ENCODE measurements around the gene PTPRG.

The PTPRG gene

DNA sequence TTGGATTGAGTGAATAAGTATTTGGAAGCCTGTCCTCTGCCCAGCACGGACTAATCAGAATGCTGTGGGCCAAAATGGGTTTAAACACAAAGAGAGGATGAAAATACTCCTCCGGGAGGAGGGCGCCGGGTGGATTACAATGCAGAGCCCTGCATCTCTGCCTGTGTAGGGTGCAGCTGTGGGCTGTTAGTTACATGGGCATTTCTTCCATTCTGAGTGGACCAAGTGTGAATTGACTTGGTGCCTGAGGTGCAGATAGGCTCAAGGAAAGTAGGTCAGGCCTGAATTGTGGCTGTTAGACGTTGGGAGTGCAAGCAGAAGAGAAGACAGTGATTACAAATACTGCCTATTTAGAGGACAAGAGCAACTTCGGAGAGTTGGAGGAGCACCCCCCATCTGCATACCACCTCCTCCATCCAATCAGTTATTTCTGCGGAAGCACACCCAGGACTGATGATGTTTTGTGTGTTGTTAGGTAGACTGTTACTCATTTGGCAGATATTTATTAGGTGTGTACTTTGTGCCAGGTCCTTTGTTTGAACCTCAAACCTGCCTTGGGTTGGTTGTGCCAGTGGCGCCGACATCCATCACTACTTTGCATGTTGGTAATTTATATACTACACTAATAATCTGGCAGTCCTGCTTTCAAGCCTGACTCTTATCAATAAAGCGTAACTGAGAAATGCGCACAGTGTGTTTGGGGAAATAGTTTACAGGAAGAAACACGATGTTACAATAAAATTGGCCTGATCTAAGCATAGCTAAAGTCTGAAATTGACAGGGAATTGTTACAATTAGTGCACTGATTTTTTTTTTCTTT lies 33.0 kb downstream of the PTPRG start:
- Histone ChIP-seq H3K9me2 (replicated peaks; ENCODE audit: low read depth, low read length) (no peaks in the 10 kb centered on the region), H3K4me1 (ENCODE audit: insufficient read depth, low read length, poor library complexity, severe bottlenecking) (no peaks in the 10 kb centered on the region), H3K4me2 (ENCODE audit: low read depth, low read length, poor library complexity, severe bottlenecking) (no peak overlapping the region), H3K79me2 (ENCODE audit: insufficient read depth, low read length) (no peaks in the 10 kb centered on the region), H3K4me3 (ENCODE audit: low read length, poor library complexity, severe bottlenecking) (no peak overlapping the region), H3K27me3 (ENCODE audit: insufficient read depth, low read length, poor library complexity, severe bottlenecking) (no peaks in the 10 kb centered on the region), H4K20me1 (ENCODE audit: insufficient read depth, low read length, poor library complexity, severe bottlenecking) (no peaks in the 10 kb centered on the region), H3F3A (ENCODE audit: low read depth) (no peaks in the 10 kb centered on the region), H3K9ac (ENCODE audit: low read depth, low read length, poor library complexity, severe bottlenecking) (no peak overlapping the region), H3K36me3 (ENCODE audit: insufficient read depth, low read length) (no peaks in the 10 kb centered on the region), H2AFZ (ENCODE audit: low read length) (no peak overlapping the region), H3K9me3 (ENCODE audit: insufficient read depth, low read depth, low read length) (no peaks in the 10 kb centered on the region)
- TF ChIP-seq EZH2phosphoT487 (IDR thresholded peaks at IDR 0.05; ENCODE audit: borderline replicate concordance) = no peak
- TF ChIP-seq, protein P1, sequence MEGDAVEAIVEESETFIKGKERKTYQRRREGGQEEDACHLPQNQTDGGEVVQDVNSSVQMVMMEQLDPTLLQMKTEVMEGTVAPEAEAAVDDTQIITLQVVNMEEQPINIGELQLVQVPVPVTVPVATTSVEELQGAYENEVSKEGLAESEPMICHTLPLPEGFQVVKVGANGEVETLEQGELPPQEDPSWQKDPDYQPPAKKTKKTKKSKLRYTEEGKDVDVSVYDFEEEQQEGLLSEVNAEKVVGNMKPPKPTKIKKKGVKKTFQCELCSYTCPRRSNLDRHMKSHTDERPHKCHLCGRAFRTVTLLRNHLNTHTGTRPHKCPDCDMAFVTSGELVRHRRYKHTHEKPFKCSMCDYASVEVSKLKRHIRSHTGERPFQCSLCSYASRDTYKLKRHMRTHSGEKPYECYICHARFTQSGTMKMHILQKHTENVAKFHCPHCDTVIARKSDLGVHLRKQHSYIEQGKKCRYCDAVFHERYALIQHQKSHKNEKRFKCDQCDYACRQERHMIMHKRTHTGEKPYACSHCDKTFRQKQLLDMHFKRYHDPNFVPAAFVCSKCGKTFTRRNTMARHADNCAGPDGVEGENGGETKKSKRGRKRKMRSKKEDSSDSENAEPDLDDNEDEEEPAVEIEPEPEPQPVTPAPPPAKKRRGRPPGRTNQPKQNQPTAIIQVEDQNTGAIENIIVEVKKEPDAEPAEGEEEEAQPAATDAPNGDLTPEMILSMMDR (conservative IDR thresholded peaks at IDR 0.05; ENCODE audit: low read length) = no peak

DNA sequence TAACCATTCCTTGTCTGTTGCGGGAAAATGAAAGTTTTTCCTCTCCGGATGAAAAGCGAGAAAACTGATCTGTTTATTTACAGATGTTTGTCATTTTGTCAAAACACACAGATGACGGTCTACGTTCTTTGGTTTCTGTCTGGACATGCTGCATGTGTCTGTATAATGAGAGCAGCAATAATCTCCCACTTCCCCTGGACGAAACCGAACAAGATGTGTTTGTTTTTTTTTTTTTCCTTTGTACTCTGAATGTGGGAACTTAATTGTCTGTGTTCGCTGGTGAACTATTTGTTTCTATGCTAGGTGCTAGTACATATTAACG lies 33.6 kb downstream of the PTPRG start:
- Histone ChIP-seq H3K36me3 (ENCODE audit: insufficient read depth, low read length) (no peaks in the 10 kb centered on the region), H3F3A (ENCODE audit: low read depth) (no peaks in the 10 kb centered on the region), H3K79me2 (ENCODE audit: insufficient read depth, low read length) (no peaks in the 10 kb centered on the region), H3K4me3 (ENCODE audit: low read length, poor library complexity, severe bottlenecking) (no peak overlapping the region), H3K9me2 (replicated peaks; ENCODE audit: low read depth, low read length) (no peaks in the 10 kb centered on the region), H3K27me3 (ENCODE audit: insufficient read depth, low read length, poor library complexity, severe bottlenecking) (no peaks in the 10 kb centered on the region), H2AFZ (ENCODE audit: low read length) (no peak overlapping the region), H3K9me3 (ENCODE audit: insufficient read depth, low read depth, low read length) (no peaks in the 10 kb centered on the region), H3K9ac (ENCODE audit: low read depth, low read length, poor library complexity, severe bottlenecking) (no peak overlapping the region), H3K4me1 (ENCODE audit: insufficient read depth, low read length, poor library complexity, severe bottlenecking) (no peaks in the 10 kb centered on the region), H4K20me1 (ENCODE audit: insufficient read depth, low read length, poor library complexity, severe bottlenecking) (no peaks in the 10 kb centered on the region), H3K4me2 (ENCODE audit: low read depth, low read length, poor library complexity, severe bottlenecking) (no peak overlapping the region)
- TF ChIP-seq, protein P1 (conservative IDR thresholded peaks at IDR 0.05; ENCODE audit: low read length) = no peak
- no peak for TF ChIP-seq EZH2phosphoT487 (IDR thresholded peaks at IDR 0.05; ENCODE audit: borderline replicate concordance)

DNA sequence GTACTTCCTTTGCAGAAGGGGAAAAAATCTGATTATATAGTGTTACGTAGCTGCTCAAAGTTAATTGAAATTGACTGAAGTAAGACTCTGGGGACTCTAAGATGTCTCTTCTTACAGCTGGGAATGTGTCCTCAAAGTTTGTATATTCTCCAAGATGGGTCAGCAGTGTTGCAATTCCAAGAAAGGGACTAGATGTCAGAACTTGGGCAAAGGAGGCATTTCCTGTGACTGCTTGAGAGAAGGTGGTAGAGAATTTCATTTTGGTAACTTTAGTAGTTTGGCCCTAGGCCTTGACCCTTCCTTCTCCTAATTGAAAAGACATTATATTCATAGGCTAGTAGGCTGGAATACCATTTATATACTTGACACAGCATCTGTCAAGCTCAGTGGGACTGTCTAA lies 33.9 kb downstream of the PTPRG start:
- Histone ChIP-seq H3F3A (ENCODE audit: low read depth) (no peaks in the 10 kb centered on the region), H3K4me2 (ENCODE audit: low read depth, low read length, poor library complexity, severe bottlenecking) (no peak overlapping the region), H3K9me3 (ENCODE audit: insufficient read depth, low read depth, low read length) (no peaks in the 10 kb centered on the region), H3K4me3 (ENCODE audit: low read length, poor library complexity, severe bottlenecking) (no peak overlapping the region), H3K27me3 (ENCODE audit: insufficient read depth, low read length, poor library complexity, severe bottlenecking) (no peaks in the 10 kb centered on the region), H3K9ac (ENCODE audit: low read depth, low read length, poor library complexity, severe bottlenecking) (no peak overlapping the region), H4K20me1 (ENCODE audit: insufficient read depth, low read length, poor library complexity, severe bottlenecking) (no peaks in the 10 kb centered on the region), H2AFZ (ENCODE audit: low read length) (no peak overlapping the region), H3K4me1 (ENCODE audit: insufficient read depth, low read length, poor library complexity, severe bottlenecking) (no peaks in the 10 kb centered on the region), H3K36me3 (ENCODE audit: insufficient read depth, low read length) (no peaks in the 10 kb centered on the region), H3K9me2 (replicated peaks; ENCODE audit: low read depth, low read length) (no peaks in the 10 kb centered on the region), H3K79me2 (ENCODE audit: insufficient read depth, low read length) (no peaks in the 10 kb centered on the region)
- no peak for TF ChIP-seq EZH2phosphoT487 (IDR thresholded peaks at IDR 0.05; ENCODE audit: borderline replicate concordance)
- TF ChIP-seq, protein P1 (conservative IDR thresholded peaks at IDR 0.05; ENCODE audit: low read length) = no peak

Data from Loucy (cell line).